SK-N-SH (cell line): ENCODE results near the gene HSPBP1. TPM values are rescaled to one million over a fixed set of nuclear protein-coding genes. Genes with fewer than 3 reads are reported as not detected.

Experiments used
- CTCF ChIA-PET: fragments of 300-600, 350-600 bp; formaldehyde crosslinking; extraction: SDS; loops from one replicate; lab custom pipeline; 2021; lab: Yijun Ruan, JAX
- POLR2A ChIA-PET: fragments of 350-600 bp; sonication (Branson Sonifier 250); formaldehyde crosslinking; extraction: SDS; loops from one replicate; lab custom pipeline; 2020; ENCODE audit warnings: antibody characterized with exemption, inconsistent platforms; lab: Yijun Ruan, JAX
- DNase-seq: peaks from one replicate; pipeline ENCODE4 v3.0.0; 2012
- H2AFZ ChIP-seq: fragments of 200-600 bp; sonication (generic); 2 replicates; pipeline ENCODE4 v1.8.1; 2016; ENCODE audit warnings: antibody characterized with exemption, mild to moderate bottlenecking, low read depth
- H3F3A ChIP-seq: fragments of 200-600 bp; sonication (generic); replicated peaks from 2 replicates; pipeline ENCODE3; 2016; ENCODE audit warnings: antibody characterized with exemption, mild to moderate bottlenecking; ENCODE audit not compliant: insufficient read depth
- H3K27ac ChIP-seq, 2 experiments: fragments of 200-500 bp in 1 of 2; fragments of 200-600 bp in 1 of 2; sonication (Bioruptor generic) in 1 of 2; sonication (generic), shearing (Covaris generic) in 1 of 2; 2 replicates each; pipeline versions ENCODE4 v1.5.1 to v1.6.1; 2014 to 2016; ENCODE audit warnings: low read depth in 2 of 2, inconsistent platforms in 1 of 2, low read length in 1 of 2, mild to moderate bottlenecking in 1 of 2, mixed read lengths in 1 of 2
- H3K27me3 ChIP-seq: fragments of 200-600 bp; sonication (generic), shearing (Covaris generic); 2 replicates; pipeline ENCODE4 v1.6.1; 2016; ENCODE audit warnings: mixed run types; ENCODE audit not compliant: insufficient read depth
- H3K36me3 ChIP-seq, 2 experiments: fragments of 200-500 bp in 1 of 2; fragments of 200-600 bp in 1 of 2; sonication (Bioruptor generic) in 1 of 2; sonication (generic) in 1 of 2; replicated peaks in 1 of 2; 2 replicates each; pipeline versions ENCODE3 to v1.5.1; 2014 to 2016; ENCODE audit warnings: low read length in 1 of 2, mild to moderate bottlenecking in 1 of 2; ENCODE audit not compliant: insufficient read depth in 2 of 2, control insufficient read depth in 1 of 2
- H3K4me1 ChIP-seq, 2 experiments: fragments of 200-500 bp in 1 of 2; fragments of 200-600 bp in 1 of 2; sonication (Bioruptor generic) in 1 of 2; sonication (generic), shearing (Covaris generic) in 1 of 2; 2 replicates each; pipeline versions ENCODE4 v1.5.1 to v1.6.1; 2014 to 2016; ENCODE audit warnings: low read depth in 1 of 2, low read length in 1 of 2, mixed run types in 1 of 2; ENCODE audit not compliant: insufficient read depth in 2 of 2, control insufficient read depth in 1 of 2
- H3K4me2 ChIP-seq: fragments of 200-600 bp; sonication (generic), shearing (Covaris generic); 2 replicates; pipeline ENCODE4 v1.6.1; 2017; ENCODE audit warnings: mixed run types
- H3K4me3 ChIP-seq, 2 experiments: fragments of 200-500 bp in 1 of 2; fragments of 200-600 bp in 1 of 2; sonication (Bioruptor generic) in 1 of 2; sonication (generic), shearing (Covaris generic) in 1 of 2; 2 replicates each; pipeline versions ENCODE4 v1.5.1 to v1.8.1; 2014 to 2016; ENCODE audit warnings: low read depth in 2 of 2, inconsistent platforms in 1 of 2, low read length in 1 of 2, mild to moderate bottlenecking in 1 of 2, mixed read lengths in 1 of 2, moderate library complexity in 1 of 2
- H3K79me2 ChIP-seq: fragments of 200-600 bp; sonication (generic); 2 replicates; pipeline ENCODE4 v1.8.1; 2017; ENCODE audit warnings: mild to moderate bottlenecking; ENCODE audit not compliant: insufficient read depth
- H3K9ac ChIP-seq: fragments of 200-600 bp; sonication (generic); 2 replicates; pipeline ENCODE4 v1.6.1; 2017; ENCODE audit warnings: mixed run types
- H3K9me2 ChIP-seq: fragments of 200-600 bp; sonication (generic); 2 replicates; pipeline ENCODE4 v1.6.1; 2017; ENCODE audit warnings: mixed run types
- H3K9me3 ChIP-seq: fragments of 200-600 bp; sonication (generic); 2 replicates; pipeline ENCODE4 v1.6.1; 2017; ENCODE audit warnings: mixed run types, mild to moderate bottlenecking, moderate library complexity
- H4K20me1 ChIP-seq: fragments of 200-600 bp; sonication (generic); 2 replicates; pipeline ENCODE4 v1.6.1; 2017; ENCODE audit warnings: mild to moderate bottlenecking, mixed run types; ENCODE audit not compliant: insufficient read depth
- FOSL2 ChIP-seq: IDR thresholded peaks from 2 replicates; pipeline ENCODE4 v1.4.0; 2012; ENCODE audit warnings: low read depth, mild to moderate bottlenecking, moderate library complexity, borderline replicate concordance
- GATA2 ChIP-seq: sonication (generic); formaldehyde crosslinking; IDR thresholded peaks from 2 replicates; pipeline ENCODE4 v1.5.0; 2020; ENCODE audit warnings: mild to moderate bottlenecking, missing genetic modification reagents
- JUND ChIP-seq: IDR thresholded peaks from 2 replicates; pipeline ENCODE4 v1.4.0; 2012
- NFIC ChIP-seq: IDR thresholded peaks from 2 replicates; pipeline ENCODE4 v1.4.0; 2012; ENCODE audit warnings: borderline replicate concordance
- POLR2AphosphoS5 ChIP-seq: IDR thresholded peaks from 2 replicates; pipeline ENCODE4 v1.6.1; 2012; ENCODE audit warnings: low read depth, low read length
- RCOR1 ChIP-seq: fragments of 150-350 bp; IDR thresholded peaks from 2 replicates; pipeline ENCODE4 v1.6.1; 2017; ENCODE audit warnings: antibody characterized with exemption, low read length
- RFX5 ChIP-seq: IDR thresholded peaks from 2 replicates; pipeline ENCODE4 v1.6.1; 2012; ENCODE audit warnings: mild to moderate bottlenecking, improper control_type of control experiment, low read length
- TAF1 ChIP-seq: IDR thresholded peaks from 2 replicates; pipeline ENCODE4 v1.6.1; 2012; ENCODE audit warnings: low read depth, mild to moderate bottlenecking, low read length, moderate library complexity, borderline replicate concordance
- TCF12 ChIP-seq: IDR thresholded peaks from 2 replicates; pipeline ENCODE4 v1.4.0; 2012
- YY1 ChIP-seq: IDR thresholded peaks from 2 replicates; pipeline ENCODE4 v1.4.0; 2012; ENCODE audit warnings: low read depth, mild to moderate bottlenecking
- WGBS: methylation state at CpG from one replicate; pipeline ENCODE4 v1.1.6; 2017; ENCODE audit warnings: low lambda C conversion rate; 5-methylcytosine and 5-hydroxymethylcytosine counted together
- polyA plus RNA-seq, 3 experiments: library from polyadenylated mRNA; depleted of rRNA; stranded (reverse); fragments of >200 nt; gene quantifications; 2 replicates each; pipeline ENCODE4 v1.2.3, GENCODE V29; 2012
- TF ChIP-seq, protein P1 (sequence below): IDR thresholded peaks from 2 replicates; pipeline ENCODE4 v1.4.0; 2012; ENCODE audit warnings: low read depth, borderline replicate concordance
- TF ChIP-seq, protein P2 (sequence below): fragments of 200-600 bp; sonication (generic); IDR thresholded peaks from 2 replicates; pipeline ENCODE4 v1.6.1; 2017; ENCODE audit warnings: antibody characterized with exemption, mild to moderate bottlenecking, moderate library complexity
- TF ChIP-seq, protein P3 (sequence below): fragments of 150-350 bp; IDR thresholded peaks from 2 replicates; pipeline ENCODE4 v1.6.1; 2016; ENCODE audit warnings: mild to moderate bottlenecking, low read depth, low read length
- TF ChIP-seq, protein P4 (sequence below): IDR thresholded peaks from 2 replicates; pipeline ENCODE4 v1.4.0; 2012; ENCODE audit warnings: low read depth, borderline replicate concordance
- TF ChIP-seq, protein P5 (sequence below): fragments of 150-350 bp; IDR thresholded peaks from 2 replicates; pipeline ENCODE4 v1.6.1; 2017; ENCODE audit warnings: antibody characterized with exemption, low read length, low read depth, borderline replicate concordance

HSPBP1 gene
- polyA plus RNA-seq, 1 of the 3 experiments (the other 2 are of a cell fraction): 55.4 TPM

DNA sequence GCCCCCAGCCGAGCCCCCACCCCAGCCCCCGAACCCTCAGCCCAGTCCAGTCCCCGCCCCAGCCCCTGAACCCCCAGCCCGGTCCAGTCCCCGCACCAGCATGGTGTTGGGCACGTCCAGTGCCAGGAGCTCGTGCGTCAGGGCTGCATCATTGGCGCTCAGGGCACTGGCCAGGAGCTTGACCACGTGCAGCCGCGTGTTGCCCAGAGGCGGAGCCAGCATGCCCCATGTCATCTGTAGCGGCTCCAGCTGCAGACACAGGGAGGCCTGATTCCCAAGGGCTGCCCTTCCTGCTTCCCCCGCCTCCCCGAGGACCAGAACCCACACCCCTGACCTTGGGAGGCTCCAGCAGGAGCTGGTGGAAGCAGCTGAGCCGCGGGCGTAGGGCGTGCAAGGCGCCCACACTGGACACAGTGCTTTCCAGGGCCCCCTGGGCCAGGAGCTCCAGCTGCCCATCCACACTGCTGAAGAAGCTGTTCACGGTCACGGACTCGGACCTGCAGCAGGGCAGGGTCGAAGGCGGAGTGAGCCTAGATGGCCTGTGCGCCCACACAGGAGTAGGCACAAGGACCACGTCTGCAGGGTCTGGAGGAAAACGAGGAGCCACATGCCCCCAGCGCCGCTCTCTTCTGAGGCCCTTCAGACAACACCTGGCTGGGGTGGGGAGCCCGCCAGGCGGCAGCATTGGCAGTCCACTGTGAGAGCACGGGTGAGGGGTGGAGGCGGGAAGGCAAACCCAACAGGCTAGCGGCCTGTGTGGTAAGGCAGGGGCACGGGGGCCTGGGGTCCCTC is 38.6 kb downstream of the HSPBP1 start (continued):
- TF ChIP-seq, protein P1, sequence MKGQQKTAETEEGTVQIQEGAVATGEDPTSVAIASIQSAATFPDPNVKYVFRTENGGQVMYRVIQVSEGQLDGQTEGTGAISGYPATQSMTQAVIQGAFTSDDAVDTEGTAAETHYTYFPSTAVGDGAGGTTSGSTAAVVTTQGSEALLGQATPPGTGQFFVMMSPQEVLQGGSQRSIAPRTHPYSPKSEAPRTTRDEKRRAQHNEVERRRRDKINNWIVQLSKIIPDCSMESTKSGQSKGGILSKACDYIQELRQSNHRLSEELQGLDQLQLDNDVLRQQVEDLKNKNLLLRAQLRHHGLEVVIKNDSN: no peak

DNA sequence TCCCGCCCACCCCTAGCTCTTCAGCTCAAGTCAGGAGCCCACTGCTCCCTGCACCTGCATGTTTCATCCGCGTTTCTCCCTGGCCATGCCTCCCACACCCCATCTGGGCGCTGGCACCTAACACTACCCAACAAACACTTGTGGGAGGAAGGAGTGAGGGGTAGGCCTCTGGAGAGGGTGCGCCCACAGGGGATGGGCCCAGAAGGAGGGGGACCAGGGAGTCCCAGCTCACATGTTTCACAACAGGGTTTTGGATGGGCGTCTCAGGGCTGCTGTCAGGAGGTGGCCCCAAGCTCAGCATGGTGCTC is 39.2 kb downstream of the HSPBP1 start:
- H3K36me3 ChIP-seq: peaks cover 29 to 66% of the 10 kb centered on the region in 2 experiments
- no peak overlapping the region for H3K27ac ChIP-seq
- H3K79me2 ChIP-seq: no peaks in the 10 kb centered on the region
- H3K27me3 ChIP-seq: no peaks in the 10 kb centered on the region
- H3K9ac ChIP-seq: no peak overlapping the region
- no peaks in the 10 kb centered on the region for H4K20me1 ChIP-seq
- H3K9me2 ChIP-seq: no peaks in the 10 kb centered on the region
- H3K4me3 ChIP-seq: no peak overlapping the region
- no peak overlapping the region for H3K4me2 ChIP-seq
- ChIA-PET POLR2A (no interaction called here), CTCF (interaction anchor here (1.4 to 1.7 kb wide), 2 partner anchors 13 to 39 kb away, joined by 3 to 7 read pairs; partner anchors contain the start of gene TMEM86B)
- H3K4me1 ChIP-seq: no peaks in the 10 kb centered on the region
- TF ChIP-seq, protein P2, sequence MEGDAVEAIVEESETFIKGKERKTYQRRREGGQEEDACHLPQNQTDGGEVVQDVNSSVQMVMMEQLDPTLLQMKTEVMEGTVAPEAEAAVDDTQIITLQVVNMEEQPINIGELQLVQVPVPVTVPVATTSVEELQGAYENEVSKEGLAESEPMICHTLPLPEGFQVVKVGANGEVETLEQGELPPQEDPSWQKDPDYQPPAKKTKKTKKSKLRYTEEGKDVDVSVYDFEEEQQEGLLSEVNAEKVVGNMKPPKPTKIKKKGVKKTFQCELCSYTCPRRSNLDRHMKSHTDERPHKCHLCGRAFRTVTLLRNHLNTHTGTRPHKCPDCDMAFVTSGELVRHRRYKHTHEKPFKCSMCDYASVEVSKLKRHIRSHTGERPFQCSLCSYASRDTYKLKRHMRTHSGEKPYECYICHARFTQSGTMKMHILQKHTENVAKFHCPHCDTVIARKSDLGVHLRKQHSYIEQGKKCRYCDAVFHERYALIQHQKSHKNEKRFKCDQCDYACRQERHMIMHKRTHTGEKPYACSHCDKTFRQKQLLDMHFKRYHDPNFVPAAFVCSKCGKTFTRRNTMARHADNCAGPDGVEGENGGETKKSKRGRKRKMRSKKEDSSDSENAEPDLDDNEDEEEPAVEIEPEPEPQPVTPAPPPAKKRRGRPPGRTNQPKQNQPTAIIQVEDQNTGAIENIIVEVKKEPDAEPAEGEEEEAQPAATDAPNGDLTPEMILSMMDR: no peak
- TF ChIP-seq TAF1 (no peak), GATA2 (no peak), RCOR1 (no peak), TCF12 (no peak), RFX5 (no peak), FOSL2 (no peak), POLR2AphosphoS5 (no peak), JUND (no peak), NFIC (no peak), YY1 (no peak)
- TF ChIP-seq, protein P3, sequence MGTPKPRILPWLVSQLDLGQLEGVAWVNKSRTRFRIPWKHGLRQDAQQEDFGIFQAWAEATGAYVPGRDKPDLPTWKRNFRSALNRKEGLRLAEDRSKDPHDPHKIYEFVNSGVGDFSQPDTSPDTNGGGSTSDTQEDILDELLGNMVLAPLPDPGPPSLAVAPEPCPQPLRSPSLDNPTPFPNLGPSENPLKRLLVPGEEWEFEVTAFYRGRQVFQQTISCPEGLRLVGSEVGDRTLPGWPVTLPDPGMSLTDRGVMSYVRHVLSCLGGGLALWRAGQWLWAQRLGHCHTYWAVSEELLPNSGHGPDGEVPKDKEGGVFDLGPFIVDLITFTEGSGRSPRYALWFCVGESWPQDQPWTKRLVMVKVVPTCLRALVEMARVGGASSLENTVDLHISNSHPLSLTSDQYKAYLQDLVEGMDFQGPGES: no peak
- TF ChIP-seq, protein P4, sequence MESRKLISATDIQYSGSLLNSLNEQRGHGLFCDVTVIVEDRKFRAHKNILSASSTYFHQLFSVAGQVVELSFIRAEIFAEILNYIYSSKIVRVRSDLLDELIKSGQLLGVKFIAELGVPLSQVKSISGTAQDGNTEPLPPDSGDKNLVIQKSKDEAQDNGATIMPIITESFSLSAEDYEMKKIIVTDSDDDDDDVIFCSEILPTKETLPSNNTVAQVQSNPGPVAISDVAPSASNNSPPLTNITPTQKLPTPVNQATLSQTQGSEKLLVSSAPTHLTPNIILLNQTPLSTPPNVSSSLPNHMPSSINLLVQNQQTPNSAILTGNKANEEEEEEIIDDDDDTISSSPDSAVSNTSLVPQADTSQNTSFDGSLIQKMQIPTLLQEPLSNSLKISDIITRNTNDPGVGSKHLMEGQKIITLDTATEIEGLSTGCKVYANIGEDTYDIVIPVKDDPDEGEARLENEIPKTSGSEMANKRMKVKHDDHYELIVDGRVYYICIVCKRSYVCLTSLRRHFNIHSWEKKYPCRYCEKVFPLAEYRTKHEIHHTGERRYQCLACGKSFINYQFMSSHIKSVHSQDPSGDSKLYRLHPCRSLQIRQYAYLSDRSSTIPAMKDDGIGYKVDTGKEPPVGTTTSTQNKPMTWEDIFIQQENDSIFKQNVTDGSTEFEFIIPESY: no peak
- TF ChIP-seq, protein P5, sequence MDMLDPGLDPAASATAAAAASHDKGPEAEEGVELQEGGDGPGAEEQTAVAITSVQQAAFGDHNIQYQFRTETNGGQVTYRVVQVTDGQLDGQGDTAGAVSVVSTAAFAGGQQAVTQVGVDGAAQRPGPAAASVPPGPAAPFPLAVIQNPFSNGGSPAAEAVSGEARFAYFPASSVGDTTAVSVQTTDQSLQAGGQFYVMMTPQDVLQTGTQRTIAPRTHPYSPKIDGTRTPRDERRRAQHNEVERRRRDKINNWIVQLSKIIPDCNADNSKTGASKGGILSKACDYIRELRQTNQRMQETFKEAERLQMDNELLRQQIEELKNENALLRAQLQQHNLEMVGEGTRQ: no peak
- no peak overlapping the region for H2AFZ ChIP-seq
- H3K9me3 ChIP-seq: no peaks in the 10 kb centered on the region
- 98% methylated on average over 6 of the region's 6 CpGs for WGBS
- no peaks in the 10 kb centered on the region for H3F3A ChIP-seq
- no peak for DNase-seq
